Gastroesophageal sphincter (tissue), 3 donors: Measurements from ENCODE around the gene GRAMD2B.
A peak's percentile ranks its signal among the peaks of the same experiment; 100 is the strongest.

ENCODE experiments used
- CTCF ChIP-seq, 4 experiments: fragments of 200-600 bp in 2 of 4; fragments of 450-650 bp in 2 of 4; sonication (generic) in 1 of 4; IDR thresholded peaks; one replicate each; pipeline ENCODE4 v1.5.1; 2017 to 2019; ENCODE audit warnings: antibody characterized with exemption in 4 of 4, mild to moderate bottlenecking in 2 of 4, moderate library complexity in 2 of 4
- POLR2AphosphoS5 ChIP-seq: sonication (generic); formaldehyde crosslinking; IDR thresholded peaks from one replicate; pipeline ENCODE4 v1.6.1; 2017; ENCODE audit warnings: antibody characterized with exemption

DNA sequence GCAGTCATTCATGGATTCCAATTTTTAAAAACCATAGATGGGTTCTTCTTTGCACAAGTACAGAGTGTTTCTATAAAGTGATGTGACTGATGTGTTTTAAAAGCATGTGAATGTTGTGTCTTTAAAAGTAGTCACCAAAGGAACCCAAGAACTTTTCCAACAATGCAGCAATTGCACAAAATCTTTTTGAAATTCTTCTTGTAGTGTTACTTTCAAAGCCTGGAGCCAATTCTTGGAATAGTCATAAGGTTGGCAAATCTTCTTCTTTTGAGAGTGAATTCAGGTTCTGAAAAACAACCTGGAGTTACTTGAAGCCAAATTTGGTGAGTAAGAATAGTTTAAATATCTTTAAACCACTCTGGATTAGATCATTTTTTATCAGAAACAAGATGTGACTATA, 10.5 kb downstream of the GRAMD2B start:
- TF ChIP-seq POLR2AphosphoS5 (peak; percentile 47), CTCF (IDR thresholded peaks at IDR 0.05) (no peak)
